ENCODE data around the gene SAMD13. TPM values are rescaled to one million over a fixed set of nuclear protein-coding genes. Genes with fewer than 3 reads are reported as not detected.

Gene SAMD13
- total and polyA plus RNA-seq, 5 donors, result 0.92 to 2.9 (median 1.3) TPM

GRCh38 chr1:84266748-84267147 lies 34.8 kb upstream of the SAMD13 start:
- WGBS, result 0% methylated on average over 1 of the region's 1 CpG
- no peak overlapping the region for H3K4me3 ChIP-seq (ENCODE audit: low read length)
- DNase-seq, result no peak
- no peak overlapping the region for H3K27ac ChIP-seq (ENCODE audit: low read length)
- H3K9me3 ChIP-seq (ENCODE audit: control insufficient read depth, low read length), result no peaks in the 10 kb centered on the region
- no peaks in the 10 kb centered on the region for H3K4me1 ChIP-seq (ENCODE audit: control insufficient read depth, insufficient read depth, low read length)
- no peaks in the 10 kb centered on the region for H3K27me3 ChIP-seq (ENCODE audit: control insufficient read depth, insufficient read depth)
- intact Hi-C loops (cut with DNase I), result no loop called here
- ATAC-seq, result no peak

- H3K27ac ChIP-seq (ENCODE audit: low read length), result no peak overlapping the region
- ATAC-seq, result no peak
- DNase-seq, result no peak
- H3K9me3 ChIP-seq (ENCODE audit: control insufficient read depth, low read length), result no peaks in the 10 kb centered on the region
- intact Hi-C loops (cut with DNase I), result no loop called here
- H3K27me3 ChIP-seq (ENCODE audit: control insufficient read depth, insufficient read depth), result no peaks in the 10 kb centered on the region
- H3K4me1 ChIP-seq (ENCODE audit: control insufficient read depth, insufficient read depth, low read length), result no peaks in the 10 kb centered on the region
- no peak overlapping the region for H3K4me3 ChIP-seq (ENCODE audit: low read length)
These were observed 34.0 kb upstream of the SAMD13 start for GRCh38 chr1:84267476-84267875.

GRCh38 chr1:84268346-84268745 lies 33.2 kb upstream of the SAMD13 start:
- intact Hi-C loops (cut with DNase I), result no loop called here
- ATAC-seq (no peak), DNase-seq (no peak)
- WGBS, result 94% methylated on average over 1 of the region's 1 CpG
- Histone ChIP-seq H3K27ac (ENCODE audit: low read length) (no peak overlapping the region), H3K27me3 (ENCODE audit: control insufficient read depth, insufficient read depth) (no peaks in the 10 kb centered on the region), H3K4me3 (ENCODE audit: low read length) (no peak overlapping the region), H3K9me3 (ENCODE audit: control insufficient read depth, low read length) (no peaks in the 10 kb centered on the region), H3K4me1 (ENCODE audit: control insufficient read depth, insufficient read depth, low read length) (no peaks in the 10 kb centered on the region)

- no peak overlapping the region for H3K4me3 ChIP-seq (ENCODE audit: low read length)
- H3K27me3 ChIP-seq (ENCODE audit: control insufficient read depth, insufficient read depth), result no peaks in the 10 kb centered on the region
- H3K4me1 ChIP-seq (ENCODE audit: control insufficient read depth, insufficient read depth, low read length), result no peaks in the 10 kb centered on the region
- 25% methylated on average over 2 of the region's 2 CpGs for WGBS
- H3K9me3 ChIP-seq (ENCODE audit: control insufficient read depth, low read length), result no peaks in the 10 kb centered on the region
- DNase-seq, result no peak
- ATAC-seq, result no peak
- H3K27ac ChIP-seq (ENCODE audit: low read length), result no peak overlapping the region
- intact Hi-C loops (cut with DNase I), result no loop called here
These were observed 32.2 kb upstream of the SAMD13 start for GRCh38 chr1:84269306-84269705.

GRCh38 chr1:84271441-84272151 lies 29.9 kb upstream of the SAMD13 start:
- ATAC-seq, result no peak
- DNase-seq, result no peak
- Histone ChIP-seq H3K4me3 (ENCODE audit: low read length) (no peak overlapping the region), H3K9me3 (ENCODE audit: control insufficient read depth, low read length) (no peaks in the 10 kb centered on the region), H3K27ac (ENCODE audit: low read length) (no peak overlapping the region), H3K27me3 (ENCODE audit: control insufficient read depth, insufficient read depth) (no peaks in the 10 kb centered on the region), H3K4me1 (ENCODE audit: control insufficient read depth, insufficient read depth, low read length) (no peaks in the 10 kb centered on the region)
- intact Hi-C loops (cut with DNase I), result no loop called here
- 53% methylated on average over 6 of the region's 6 CpGs for WGBS

- Histone ChIP-seq H3K27me3 (ENCODE audit: control insufficient read depth, insufficient read depth) (no peaks in the 10 kb centered on the region), H3K4me1 (ENCODE audit: control insufficient read depth, insufficient read depth, low read length) (no peaks in the 10 kb centered on the region), H3K4me3 (ENCODE audit: low read length) (no peak overlapping the region), H3K9me3 (ENCODE audit: control insufficient read depth, low read length) (no peaks in the 10 kb centered on the region), H3K27ac (ENCODE audit: low read length) (no peak overlapping the region)
- ATAC-seq (no peak), DNase-seq (no peak)
- intact Hi-C loops (cut with DNase I), result no loop called here
- WGBS, result 92% methylated on average over 1 of the region's 1 CpG
These were observed 29.1 kb upstream of the SAMD13 start for GRCh38 chr1:84272401-84272800.

- H3K27ac ChIP-seq (ENCODE audit: low read length), result no peak overlapping the region
- no peaks in the 10 kb centered on the region for H3K9me3 ChIP-seq (ENCODE audit: control insufficient read depth, low read length)
- 98% methylated on average over 1 of the region's 1 CpG for WGBS
- DNase-seq (no peak), ATAC-seq (no peak)
- intact Hi-C loops (cut with DNase I), result no loop called here
- no peaks in the 10 kb centered on the region for H3K27me3 ChIP-seq (ENCODE audit: control insufficient read depth, insufficient read depth)
- no peak overlapping the region for H3K4me3 ChIP-seq (ENCODE audit: low read length)
- H3K4me1 ChIP-seq (ENCODE audit: control insufficient read depth, insufficient read depth, low read length), result no peaks in the 10 kb centered on the region
These were observed 24.0 kb upstream of the SAMD13 start for GRCh38 chr1:84277343-84278059.

- no peak overlapping the region for H3K4me3 ChIP-seq (ENCODE audit: low read length)
- intact Hi-C loops (cut with DNase I), result no loop called here
These were observed 22.6 kb upstream of the SAMD13 start for GRCh38 chr1:84278905-84279304.

GRCh38 chr1:84280912-84281311 lies 20.6 kb upstream of the SAMD13 start:
- no peak overlapping the region for H3K27ac ChIP-seq (ENCODE audit: low read length)
- H3K9me3 ChIP-seq (ENCODE audit: control insufficient read depth, low read length), result no peaks in the 10 kb centered on the region
- H3K4me1 ChIP-seq (ENCODE audit: control insufficient read depth, insufficient read depth, low read length), result no peaks in the 10 kb centered on the region
- ATAC-seq (no peak), DNase-seq (no peak)
- intact Hi-C loops (cut with DNase I), result no loop called here
- H3K27me3 ChIP-seq (ENCODE audit: control insufficient read depth, insufficient read depth), result no peaks in the 10 kb centered on the region
- no peak overlapping the region for H3K4me3 ChIP-seq (ENCODE audit: low read length)

More at GRCh38 chr1:84278905-84279304, 22.6 kb upstream of the SAMD13 start:
- Histone ChIP-seq H3K27me3 (ENCODE audit: control insufficient read depth, insufficient read depth) (no peaks in the 10 kb centered on the region), H3K27ac (ENCODE audit: low read length) (no peak overlapping the region), H3K9me3 (ENCODE audit: control insufficient read depth, low read length) (no peaks in the 10 kb centered on the region), H3K4me1 (ENCODE audit: control insufficient read depth, insufficient read depth, low read length) (no peaks in the 10 kb centered on the region)
- WGBS, result 48% methylated on average over 7 of the region's 7 CpGs
- DNase-seq (no peak), ATAC-seq (no peak)

- no peaks in the 10 kb centered on the region for H3K27me3 ChIP-seq (ENCODE audit: control insufficient read depth, insufficient read depth)
- no peak overlapping the region for H3K27ac ChIP-seq (ENCODE audit: low read length)
- intact Hi-C loops (cut with DNase I), result no loop called here
- no peaks in the 10 kb centered on the region for H3K9me3 ChIP-seq (ENCODE audit: control insufficient read depth, low read length)
- DNase-seq, result no peak
- no peaks in the 10 kb centered on the region for H3K4me1 ChIP-seq (ENCODE audit: control insufficient read depth, insufficient read depth, low read length)
- no peak for ATAC-seq
- H3K4me3 ChIP-seq (ENCODE audit: low read length), result no peak overlapping the region
- WGBS, result 98% methylated on average over 1 of the region's 1 CpG
These were observed 18.7 kb upstream of the SAMD13 start for GRCh38 chr1:84282780-84283333.

GRCh38 chr1:84283381-84283780 lies 18.1 kb upstream of the SAMD13 start:
- intact Hi-C loops (cut with DNase I), result no loop called here
- WGBS, result 38% methylated on average over 1 of the region's 1 CpG

More at GRCh38 chr1:84283381-84283780, 18.1 kb upstream of the SAMD13 start:
- Histone ChIP-seq H3K9me3 (ENCODE audit: control insufficient read depth, low read length) (no peaks in the 10 kb centered on the region), H3K4me3 (ENCODE audit: low read length) (no peak overlapping the region), H3K27me3 (ENCODE audit: control insufficient read depth, insufficient read depth) (no peaks in the 10 kb centered on the region), H3K4me1 (ENCODE audit: control insufficient read depth, insufficient read depth, low read length) (no peaks in the 10 kb centered on the region), H3K27ac (ENCODE audit: low read length) (no peak overlapping the region)
- no peak for ATAC-seq
- no peak for DNase-seq
